ENCODE data around the gene RAET1E.

GRCh38 chr6:149872233-149872632, 25.7 kb downstream of the RAET1E start:
- no peak for TF ChIP-seq CTCF (IDR thresholded peaks at IDR 0.05 in 8 of 11, conservative IDR thresholded peaks at IDR 0.05 in 3 of 11)
- TF ChIP-seq POLR2AphosphoS5 (IDR thresholded peaks at IDR 0.05): no peak
- TF ChIP-seq POLR2A (IDR thresholded peaks at IDR 0.05): no peak
